HS-27A (cell line): Measurements from ENCODE around the gene RAET1L.
"Not testable (repeated sequence)": the region's sequence is repeated elsewhere in the genome, so short reads cannot be mapped to it uniquely, and the experiment has no call there.

Experiments
- DNase-seq: peaks from one replicate; pipeline ENCODE4 v3.0.0-alpha.2; 2012; ENCODE audit warnings: low read depth, missing footprints

RAET1L gene

DNA sequence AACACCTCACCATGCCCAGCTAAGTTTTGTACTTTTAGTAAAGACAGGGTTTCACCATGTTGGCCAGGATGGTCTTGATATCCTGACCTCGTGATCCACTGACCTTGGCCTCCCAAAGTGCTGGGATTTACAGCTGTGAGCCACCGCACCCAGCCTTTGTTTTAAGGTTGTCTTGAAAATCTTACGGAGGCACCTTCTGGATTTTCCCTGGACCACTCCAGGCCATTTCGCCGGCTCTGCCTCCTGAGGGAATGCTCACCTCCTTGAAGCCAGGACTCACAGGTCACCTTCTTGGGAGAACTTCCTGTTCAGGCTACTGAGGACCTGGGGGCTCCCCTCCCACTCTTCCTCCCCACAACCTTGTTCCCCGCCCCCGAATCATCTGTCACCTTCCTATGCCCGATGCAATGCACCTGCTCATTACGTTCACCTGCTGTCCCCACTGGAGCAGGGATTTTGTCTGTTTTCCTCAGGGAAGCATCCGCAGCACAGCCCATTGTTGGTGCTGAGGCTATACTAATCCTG lies 19.4 kb upstream of the RAET1L start:
- DNase-seq, result no peak

DNA sequence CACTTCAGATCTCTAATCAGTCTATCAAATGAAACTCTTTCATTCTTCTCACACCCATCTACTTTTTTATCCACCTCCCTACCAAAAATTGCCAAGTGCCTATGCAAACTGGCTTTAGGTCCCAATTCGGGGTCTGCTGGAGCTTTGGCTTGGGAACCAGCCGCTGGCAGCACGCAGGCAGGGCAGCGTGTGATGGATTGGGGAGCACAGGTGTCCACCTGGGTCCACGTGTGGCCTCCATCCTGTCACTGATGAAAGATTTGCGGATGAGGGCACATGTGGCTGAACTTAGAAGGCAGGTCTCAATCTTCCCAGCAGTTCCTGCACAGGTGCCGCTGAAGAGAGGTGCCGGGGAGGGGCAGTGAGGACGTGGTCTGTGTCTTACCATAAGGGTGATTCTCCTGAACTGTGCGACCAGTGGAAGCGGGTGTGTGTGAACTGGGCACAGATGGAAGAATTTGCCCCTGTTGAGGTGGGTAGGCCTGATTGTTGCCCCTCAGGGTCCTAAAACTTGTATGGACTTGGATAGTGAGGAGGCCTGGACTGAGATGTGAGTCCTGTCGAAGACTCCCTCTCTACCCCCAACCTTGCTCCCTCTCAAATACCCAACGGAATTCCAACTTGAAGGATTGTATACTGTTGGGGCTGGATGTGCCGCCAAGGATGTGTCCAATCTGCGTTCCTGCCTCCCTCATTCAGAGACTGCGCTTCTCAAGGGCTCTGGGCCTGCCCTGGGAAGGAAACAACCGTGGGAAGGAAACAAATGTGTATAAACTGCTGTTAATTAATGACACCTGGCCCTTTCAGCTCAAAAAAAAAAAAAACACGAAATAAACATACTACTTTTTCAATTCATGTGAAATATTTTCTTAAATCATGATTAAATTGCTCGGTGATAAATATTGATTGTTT lies 18.4 kb upstream of the RAET1L start:
- no peak for DNase-seq

GRCh38 chr6:150043096-150043495 lies 17.8 kb upstream of the RAET1L start:
- DNase-seq, result no peak

GRCh38 chr6:150038202-150039062 lies 13.1 kb upstream of the RAET1L start:
- DNase-seq, result no peak

GRCh38 chr6:150037526-150038201 lies 12.3 kb upstream of the RAET1L start:
- no peak for DNase-seq

- DNase-seq, result no peak
Measured at GRCh38 chr6:150036081-150036480, 10.7 kb upstream of the RAET1L start.

GRCh38 chr6:150033207-150033771 lies 8.0 kb upstream of the RAET1L start:
- DNase-seq, result no peak

- DNase-seq, result no peak
Measured at GRCh38 chr6:150032598-150032997, 7.3 kb upstream of the RAET1L start.

GRCh38 chr6:150030611-150031010 lies 5.3 kb upstream of the RAET1L start:
- no peak for DNase-seq

DNA sequence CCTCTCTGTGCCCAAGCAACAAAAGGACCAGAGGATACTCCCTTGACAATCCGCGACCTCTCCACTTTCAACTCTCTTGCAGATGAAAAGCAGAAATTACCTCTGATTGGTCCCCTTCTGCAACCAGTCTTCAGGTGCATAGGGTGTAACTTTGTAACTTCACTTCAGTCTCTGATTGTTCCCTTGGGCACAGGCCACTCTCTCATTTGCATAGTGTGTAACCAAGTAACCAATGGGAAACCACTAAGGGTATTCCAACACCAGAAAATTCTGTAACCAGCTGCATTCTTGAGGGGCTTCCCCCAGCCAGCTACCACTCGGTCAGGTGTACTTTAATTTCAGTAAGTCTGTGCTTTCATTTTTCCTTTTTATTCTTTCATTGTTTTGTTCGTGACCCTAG lies 4.4 kb upstream of the RAET1L start:
- no peak for DNase-seq

DNA sequence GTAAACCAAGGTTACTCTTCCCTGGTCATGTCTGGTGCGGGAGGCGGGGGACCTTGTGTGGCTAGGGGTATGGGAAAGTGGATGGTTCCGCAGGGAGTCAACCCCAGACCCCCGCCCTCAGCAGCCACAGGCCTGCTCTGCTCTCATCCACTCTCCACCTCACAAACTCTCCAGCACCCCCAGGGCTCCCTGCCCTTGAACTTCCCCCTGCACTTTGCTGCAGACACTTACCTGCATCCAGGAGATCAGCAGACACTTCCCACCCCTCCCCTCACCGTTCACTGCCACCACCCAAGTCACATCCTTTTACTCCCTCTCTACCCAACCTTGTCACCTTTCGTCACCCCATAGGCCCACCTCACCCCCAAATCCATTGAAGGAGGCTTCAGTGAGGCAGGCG lies 3.9 kb upstream of the RAET1L start:
- DNase-seq, result no peak

GRCh38 chr6:150028799-150029198 lies 3.5 kb upstream of the RAET1L start:
- no peak for DNase-seq

DNA sequence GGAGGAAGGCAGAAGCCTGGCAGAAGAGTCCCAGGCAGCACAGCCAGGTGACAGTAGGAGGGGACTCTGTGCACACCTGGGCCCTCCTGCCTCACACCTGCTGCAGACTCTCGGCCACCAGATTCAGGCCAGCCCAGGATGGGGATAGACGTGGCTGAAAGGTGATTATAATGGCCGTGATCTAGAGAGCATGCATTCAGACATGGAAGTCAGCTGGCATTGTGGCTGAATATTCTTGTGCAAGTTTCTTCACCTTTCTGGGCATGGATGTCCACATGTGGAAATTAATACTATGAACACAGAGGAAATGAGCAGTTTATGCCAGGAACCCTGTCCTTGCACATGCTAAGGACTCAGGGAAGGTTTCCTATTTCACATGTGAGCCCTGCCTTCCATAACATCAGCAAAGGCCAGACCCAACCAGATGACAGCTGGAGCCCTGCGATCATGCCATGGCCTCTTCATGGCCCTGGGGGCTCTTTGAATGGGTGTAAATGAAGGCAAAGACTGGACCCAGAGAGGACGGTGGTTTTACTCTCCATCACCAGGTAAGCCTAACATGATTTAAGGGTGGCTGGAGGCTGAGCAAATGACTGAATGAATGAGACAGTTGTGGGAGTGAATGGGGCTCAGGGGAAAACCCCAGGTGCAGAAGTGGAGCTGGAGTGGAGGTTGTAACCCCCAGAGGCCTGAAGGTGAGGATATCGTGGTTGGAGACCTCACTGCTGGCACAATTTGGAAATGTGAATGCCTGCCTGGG lies 2.7 kb upstream of the RAET1L start:
- DNase-seq, result no peak

DNA sequence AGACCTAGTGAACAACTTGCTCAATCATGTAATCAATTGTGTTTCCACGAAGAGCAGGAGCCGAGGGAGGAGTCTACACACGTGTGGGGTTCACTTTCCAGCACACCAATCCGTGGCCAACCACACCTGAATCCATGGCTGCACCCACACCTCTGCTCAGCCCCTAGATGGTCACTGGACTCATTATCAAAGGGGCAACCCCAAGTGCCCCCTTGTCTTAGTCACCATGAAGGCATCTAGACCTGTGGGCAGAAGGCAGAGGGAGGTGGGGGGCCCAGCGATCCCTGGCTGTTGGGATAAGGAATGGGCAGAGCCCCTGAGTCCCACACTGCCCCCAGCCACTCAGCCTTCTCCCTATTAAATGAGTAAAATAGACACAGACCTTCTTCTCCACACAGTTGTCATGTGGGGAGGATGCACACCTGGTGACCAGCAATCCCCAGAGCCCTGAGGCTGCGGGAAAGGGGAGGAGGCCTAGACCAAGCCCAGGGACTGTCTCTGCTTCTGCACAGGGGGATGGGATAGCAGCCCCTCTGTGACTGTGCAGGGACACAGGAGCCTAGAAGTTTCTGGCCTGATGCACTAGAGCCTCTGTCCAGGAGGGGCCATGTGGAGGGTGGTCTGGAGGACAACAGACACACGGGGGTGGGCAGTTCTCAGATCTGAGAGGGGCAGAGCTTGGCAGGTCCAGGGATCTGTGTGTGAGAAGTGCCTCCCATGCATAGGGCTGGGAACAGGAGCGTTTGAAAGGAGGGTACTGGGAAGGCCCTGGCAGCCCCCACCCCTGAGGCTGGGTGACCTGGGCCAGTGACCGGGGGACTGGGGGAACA lies 1.9 kb upstream of the RAET1L start:
- no peak for DNase-seq

- DNase-seq, result no peak
Measured at GRCh38 chr6:150024646-150025155, 631 bp downstream of the RAET1L start.

DNA sequence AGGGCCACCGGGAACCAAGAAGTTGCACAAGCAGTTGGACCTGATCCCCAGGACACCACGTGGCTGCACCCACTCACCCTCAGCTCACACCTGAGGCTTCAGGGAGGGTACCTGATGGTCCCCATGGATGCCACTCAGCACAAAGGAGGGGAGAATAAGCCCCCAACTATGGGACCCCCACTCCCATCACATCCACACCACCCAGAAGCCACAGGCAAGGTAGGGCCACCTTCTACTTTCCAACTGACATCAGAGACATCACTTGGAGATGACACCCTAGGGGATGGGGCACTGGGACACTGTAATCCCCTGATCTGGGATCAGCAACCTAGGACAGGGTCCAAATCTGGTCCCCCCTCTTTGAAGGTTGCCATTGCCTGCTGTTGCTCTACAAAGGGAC lies 1.3 kb downstream of the RAET1L start:
- not testable (repeated sequence) for DNase-seq

DNA sequence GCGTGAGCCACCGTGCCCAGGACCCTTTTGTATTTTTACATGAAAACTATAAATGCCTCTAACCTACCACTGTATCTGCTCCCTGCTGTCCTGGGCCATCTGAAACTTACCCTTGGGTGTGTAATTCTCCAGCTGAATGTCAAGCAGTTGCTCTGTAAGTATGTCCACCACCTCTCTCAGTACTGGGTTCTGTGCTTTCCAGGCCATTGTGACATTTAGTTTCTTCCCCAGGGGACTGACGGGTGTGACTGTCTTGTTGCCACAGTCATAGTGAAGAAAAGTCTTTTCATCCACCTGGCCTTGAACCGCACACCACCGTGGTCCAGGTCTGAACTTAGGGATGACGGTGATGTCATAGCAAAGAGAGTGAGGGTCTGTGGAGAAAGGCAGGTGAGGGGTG lies 3.5 kb downstream of the RAET1L start:
- DNase-seq, result not testable (repeated sequence)

- no peak for DNase-seq
Measured at GRCh38 chr6:150018846-150019580, 6.3 kb downstream of the RAET1L start.

DNA sequence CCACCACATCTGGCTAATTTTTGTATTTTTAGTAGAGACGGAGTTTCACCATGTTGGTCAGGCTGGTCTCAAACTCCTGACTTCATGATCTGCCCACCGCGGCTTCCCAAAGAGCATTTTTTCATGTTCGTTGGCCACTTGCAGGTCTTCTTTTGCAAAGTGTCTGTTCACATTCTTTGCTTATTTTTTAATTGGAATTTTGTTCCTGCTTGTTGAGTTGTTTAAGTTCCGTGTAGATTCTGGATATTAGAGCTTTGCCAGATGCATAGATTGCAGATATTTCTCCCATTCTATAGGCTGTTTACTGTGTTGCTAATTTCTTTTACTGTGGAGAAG lies 8.2 kb downstream of the RAET1L start:
- DNase-seq, result not testable (repeated sequence)
